Smooth muscle cell (in vitro differentiated cells): ENCODE measurements around the gene SRMS. TPM values are rescaled to one million over a fixed set of nuclear protein-coding genes. Genes with fewer than 3 reads are reported as not detected.

ENCODE experiments used
- DNase-seq: peaks from one replicate; lab custom pipeline; 2025; ENCODE audit not compliant: unreplicated experiment; lab: John Stamatoyannopoulos, UW
- H2AFZ ChIP-seq: fragments of 200-600 bp; sonication (generic); 2 replicates; pipeline ENCODE4 v1.6.0; 2016; ENCODE audit warnings: antibody characterized with exemption, low read depth, mild to moderate bottlenecking
- H3F3A ChIP-seq: fragments of 200-600 bp; sonication (generic); 2 replicates; pipeline ENCODE4 v1.6.0; 2017; ENCODE audit warnings: antibody characterized with exemption, low read depth
- H3K27ac ChIP-seq: fragments of 200-600 bp; sonication (generic); 2 replicates; pipeline ENCODE4 v1.5.1; 2016; ENCODE audit warnings: low read depth, mild to moderate bottlenecking
- H3K27me3 ChIP-seq: fragments of 200-600 bp; sonication (generic); 2 replicates; pipeline ENCODE4 v1.6.1; 2016; ENCODE audit warnings: low read depth, mild to moderate bottlenecking
- H3K36me3 ChIP-seq: fragments of 200-600 bp; sonication (generic); 2 replicates; pipeline ENCODE4 v1.5.1; 2016; ENCODE audit warnings: low read depth
- H3K4me1 ChIP-seq: fragments of 200-600 bp; sonication (generic); 2 replicates; pipeline ENCODE4 v1.5.1; 2016; ENCODE audit warnings: low read depth
- H3K4me2 ChIP-seq: fragments of 200-600 bp; sonication (generic); 2 replicates; pipeline ENCODE4 v1.6.0; 2016; ENCODE audit warnings: mild to moderate bottlenecking
- H3K4me3 ChIP-seq: fragments of 200-600 bp; sonication (generic); 2 replicates; pipeline ENCODE4 v1.5.1; 2016; ENCODE audit warnings: mild to moderate bottlenecking
- H3K79me2 ChIP-seq: fragments of 200-600 bp; sonication (generic); 2 replicates; pipeline ENCODE4 v1.6.0; 2016; ENCODE audit warnings: low read depth, mild to moderate bottlenecking
- H3K9ac ChIP-seq: fragments of 200-600 bp; sonication (generic); 2 replicates; pipeline ENCODE4 v1.6.0; 2016; ENCODE audit warnings: low read depth
- H3K9me3 ChIP-seq: fragments of 200-600 bp; sonication (generic); replicated peaks from 2 replicates; pipeline ENCODE4 v1.5.1; 2016; ENCODE audit warnings: low read depth
- H4K20me1 ChIP-seq: fragments of 200-600 bp; sonication (generic); 2 replicates; pipeline ENCODE4 v1.6.0; 2016; ENCODE audit warnings: low read depth
- CTCF ChIP-seq: fragments of 200-600 bp; sonication (generic); IDR thresholded peaks from 2 replicates; pipeline ENCODE4 v1.5.1; 2017; ENCODE audit warnings: borderline replicate concordance, mild to moderate bottlenecking, antibody characterized with exemption; ENCODE audit not compliant: insufficient read depth, poor library complexity, severe bottlenecking
- WGBS: methylation state at CpG from one replicate; pipeline ENCODE4 v1.1.7; 2016; ENCODE audit warnings: low lambda C conversion rate; 5-methylcytosine and 5-hydroxymethylcytosine counted together
- polyA plus RNA-seq: library from polyadenylated mRNA; unstranded; fragments of >200 nt; fragmentation: Nextera tagmentation; extraction: Ambion mirVana; gene quantifications from 2 replicates; pipeline ENCODE4 v1.2.1, GENCODE V29; 2016
- total RNA-seq: library from RNA; depleted of rRNA; stranded (reverse); fragments of >200 nt; gene quantifications from 2 replicates; pipeline ENCODE4 v1.2.3, GENCODE V29; 2014

Gene SRMS
- total and polyA plus RNA-seq, 2 experiments from 2014 or later: not detected

DNA sequence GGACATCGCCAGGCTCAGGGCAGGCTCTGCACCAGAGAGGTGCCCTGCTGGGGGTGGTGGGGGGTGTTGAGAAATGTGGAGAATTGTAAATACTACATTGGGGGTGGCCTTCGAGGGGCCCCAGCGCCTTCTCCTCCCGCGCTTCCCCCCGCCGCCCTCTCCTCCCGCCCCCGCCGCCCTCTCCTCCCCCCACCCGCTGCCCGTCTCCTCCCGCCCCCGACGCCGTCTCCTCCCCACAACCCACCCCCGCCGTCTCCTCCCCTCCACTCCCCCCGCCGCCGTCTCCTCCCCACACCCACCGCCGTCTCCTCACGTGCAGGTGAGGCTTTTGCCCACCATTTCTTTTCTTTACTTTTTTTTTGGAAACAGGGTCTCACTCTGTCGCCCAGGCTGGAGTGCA lies 1.5 kb upstream of the SRMS start:
- no peak overlapping the region for H2AFZ ChIP-seq
- H3K4me3 ChIP-seq: no peak overlapping the region

GRCh38 chr20:63548542-63548941 lies 993 bp upstream of the SRMS start:
- Histone ChIP-seq H3K9me3 (no peaks in the 10 kb centered on the region), H3F3A (peaks cover 9% of the 10 kb centered on the region), H2AFZ (no peak overlapping the region), H4K20me1 (no peaks in the 10 kb centered on the region), H3K4me1 (no peaks in the 10 kb centered on the region), H3K36me3 (no peaks in the 10 kb centered on the region), H3K4me2 (no peak overlapping the region), H3K79me2 (no peaks in the 10 kb centered on the region), H3K27ac (no peak overlapping the region), H3K9ac (no peak overlapping the region), H3K27me3 (no peaks in the 10 kb centered on the region), H3K4me3 (no peak overlapping the region)
- TF ChIP-seq CTCF: no peak
- 78% methylated on average over 9 of the region's 11 CpGs for WGBS
- DNase-seq: no peak

More for the DNA sequence above, 1.5 kb upstream of the SRMS start:
- Histone ChIP-seq H4K20me1 (no peaks in the 10 kb centered on the region), H3F3A (peaks cover 9% of the 10 kb centered on the region), H3K9me3 (no peaks in the 10 kb centered on the region), H3K79me2 (no peaks in the 10 kb centered on the region), H3K4me1 (no peaks in the 10 kb centered on the region), H3K27me3 (no peaks in the 10 kb centered on the region), H3K36me3 (no peaks in the 10 kb centered on the region), H3K4me2 (no peak overlapping the region), H3K9ac (no peak overlapping the region), H3K27ac (no peak overlapping the region)
- DNase-seq: no peak
- no peak for TF ChIP-seq CTCF
- WGBS: 75% methylated on average over 3 of the region's 25 CpGs

GRCh38 chr20:63546956-63547724 lies 409 bp downstream of the SRMS start:
- Histone ChIP-seq H3K4me2 (no peak overlapping the region), H3K27ac (no peak overlapping the region), H3K36me3 (no peaks in the 10 kb centered on the region), H3K27me3 (no peaks in the 10 kb centered on the region), H3K9me3 (no peaks in the 10 kb centered on the region), H3F3A (no peaks in the 10 kb centered on the region), H3K79me2 (no peaks in the 10 kb centered on the region), H4K20me1 (no peaks in the 10 kb centered on the region), H3K4me1 (no peaks in the 10 kb centered on the region), H3K4me3 (no peak overlapping the region), H2AFZ (no peak overlapping the region), H3K9ac (no peak overlapping the region)
- no peak for DNase-seq
- no peak for TF ChIP-seq CTCF
- 84% methylated on average over 56 of the region's 58 CpGs for WGBS
